DMS53 (cell line): ENCODE data around the gene PTPRCAP.

Experiments
- DNase-seq: peaks from one replicate; lab custom pipeline; 2025; lab: John Stamatoyannopoulos, UW

PTPRCAP gene

GRCh38 chr11:67396259-67396581 is 41.3 kb downstream of the PTPRCAP start:
- no peak for DNase-seq

- no peak for DNase-seq
These were observed 41.8 kb downstream of the PTPRCAP start for GRCh38 chr11:67395555-67396258.

- no peak for DNase-seq
These were observed 43.5 kb downstream of the PTPRCAP start for GRCh38 chr11:67393990-67394389.

GRCh38 chr11:67393437-67393836 is 44.0 kb downstream of the PTPRCAP start:
- no peak for DNase-seq

- DNase-seq, result peak; percentile 70
These were observed 45.2 kb downstream of the PTPRCAP start for GRCh38 chr11:67392183-67392715.

- peak; percentile 99 for DNase-seq
These were observed 45.9 kb downstream of the PTPRCAP start, which contains the start of gene RAD9A for GRCh38 chr11:67391304-67392182. Gene RAD9A, plus strand, starts transcription at chr11:67391986. Its CDS starts 59 bp downstream, at chr11:67392045.

GRCh38 chr11:67390947-67391303 is 46.6 kb downstream of the PTPRCAP start:
- no peak for DNase-seq

GRCh38 chr11:67389477-67389876 is 48.0 kb downstream of the PTPRCAP start:
- DNase-seq, result peak; percentile 76

- no peak for DNase-seq
These were observed 50.0 kb downstream of the PTPRCAP start for GRCh38 chr11:67387518-67387917.

- no peak for DNase-seq
These were observed 50.4 kb downstream of the PTPRCAP start for GRCh38 chr11:67387069-67387468.
